Dermis blood vessel endothelial cell (primary cell): Measurements from ENCODE around the gene LSM14B. TPM values are rescaled to one million over a fixed set of nuclear protein-coding genes. Genes with fewer than 3 reads are reported as not detected.

ENCODE experiments used
- total RNA-seq: library from RNA; depleted of rRNA; stranded (reverse); fragments of >200 nt; gene quantifications from 2 replicates; pipeline ENCODE4 v1.2.3, GENCODE V29; 2014

The LSM14B gene
- total RNA-seq, 1 donor from 2014 or later, result 31.3 TPM

Other genes with a start within 250 kb of the LSM14B start
- gene TAF4, start 56.6 kb upstream of the LSM14B start, total RNA-seq, result 3.6 and 7.6 TPM in 2 replicates
- gene PSMA7, start 20.9 kb downstream of the LSM14B start, total RNA-seq, result 450 and 557 TPM in 2 replicates
- 13.8 and 16.5 TPM in 2 replicates for gene SS18L1, start 21.3 kb downstream of the LSM14B start, total RNA-seq
- 19.3 and 26.7 TPM in 2 replicates for gene MTG2, start 60.6 kb downstream of the LSM14B start, total RNA-seq
- not detected in 2 replicates for gene HRH3, start 97.8 kb downstream of the LSM14B start, total RNA-seq
- 28.9 and 35.7 TPM in 2 replicates for gene OSBPL2, start 116.0 kb downstream of the LSM14B start, total RNA-seq
- 130 and 158 TPM in 2 replicates for gene ADRM1, start 180.5 kb downstream of the LSM14B start, total RNA-seq
- gene LAMA5, start 244.8 kb downstream of the LSM14B start, total RNA-seq, result 55.8 and 127 TPM in 2 replicates